LNCAP (cell line): ENCODE data around the gene MEAF6.

Experiments used
- CTCF ChIP-seq: fragments of 450-650 bp; IDR thresholded peaks from 2 replicates; pipeline ENCODE4 v1.5.1; 2017; ENCODE audit warnings: mild to moderate bottlenecking

Gene MEAF6

GRCh38 chr1:37448691-37449417, 65.7 kb downstream of the MEAF6 start:
- no peak for TF ChIP-seq CTCF

GRCh38 chr1:37448185-37448584, 66.4 kb downstream of the MEAF6 start:
- no peak for TF ChIP-seq CTCF

- no peak for TF ChIP-seq CTCF
These were observed 67.7 kb downstream of the MEAF6 start for GRCh38 chr1:37446874-37447273.

GRCh38 chr1:37442644-37443043, 71.9 kb downstream of the MEAF6 start:
- TF ChIP-seq CTCF: no peak
